Hepatocyte (in vitro differentiated cells): ENCODE data around the gene ALG1L2. TPM values are rescaled to one million over a fixed set of nuclear protein-coding genes. Genes with fewer than 3 reads are reported as not detected.
"Not testable (repeated sequence)": the region's sequence is repeated elsewhere in the genome, so short reads cannot be mapped to it uniquely, and the experiment has no call there.

Experiments used
- DNase-seq: peaks from one replicate; pipeline ENCODE4 v3.0.0-alpha.2; 2016; ENCODE audit warnings: low spot score
- H2AFZ ChIP-seq: fragments of 200-600 bp; sonication (generic); 2 replicates; pipeline ENCODE4 v1.6.0; 2016; ENCODE audit warnings: antibody characterized with exemption, mild to moderate bottlenecking
- H3K27ac ChIP-seq: fragments of 200-600 bp; sonication (generic); 2 replicates; pipeline ENCODE4 v1.5.1; 2016; ENCODE audit warnings: mild to moderate bottlenecking
- H3K27me3 ChIP-seq: fragments of 200-600 bp; sonication (generic); 2 replicates; pipeline ENCODE4 v1.6.1; 2016
- H3K36me3 ChIP-seq: fragments of 200-600 bp; sonication (generic); replicated peaks from 2 replicates; pipeline ENCODE4 v1.5.1; 2016; ENCODE audit warnings: low read depth; ENCODE audit not compliant: insufficient read depth
- H3K4me1 ChIP-seq: fragments of 200-600 bp; sonication (generic); 2 replicates; pipeline ENCODE4 v1.5.1; 2016; ENCODE audit warnings: mild to moderate bottlenecking, moderate library complexity; ENCODE audit not compliant: insufficient read depth
- H3K4me2 ChIP-seq: fragments of 200-600 bp; sonication (generic); 2 replicates; pipeline ENCODE4 v1.6.0; 2016
- H3K4me3 ChIP-seq: fragments of 200-600 bp; sonication (generic); 2 replicates; pipeline ENCODE4 v1.5.1; 2016; ENCODE audit warnings: mild to moderate bottlenecking
- H3K79me2 ChIP-seq: fragments of 200-600 bp; sonication (generic); 2 replicates; pipeline ENCODE4 v1.6.0; 2017; ENCODE audit warnings: mild to moderate bottlenecking
- H3K9me2 ChIP-seq: fragments of 200-600 bp; sonication (generic); replicated peaks from 2 replicates; pipeline ENCODE4 v1.6.0; 2017; ENCODE audit warnings: mild to moderate bottlenecking; ENCODE audit not compliant: insufficient read depth
- H3K9me3 ChIP-seq: fragments of 200-600 bp; sonication (generic); 2 replicates; pipeline ENCODE4 v1.5.1; 2016; ENCODE audit warnings: low read depth, mild to moderate bottlenecking
- H4K20me1 ChIP-seq: fragments of 200-600 bp; sonication (generic); 2 replicates; pipeline ENCODE4 v1.6.0; 2016; ENCODE audit warnings: mild to moderate bottlenecking; ENCODE audit not compliant: insufficient read depth, poor library complexity, severe bottlenecking
- EZH2 ChIP-seq: fragments of 200-600 bp; sonication (generic); IDR thresholded peaks from 2 replicates; pipeline ENCODE4 v1.6.1; 2016; ENCODE audit warnings: antibody characterized with exemption, mild to moderate bottlenecking, borderline replicate concordance
- EZH2phosphoT487 ChIP-seq: fragments of 200-600 bp; sonication (generic); IDR thresholded peaks from one replicate; pipeline ENCODE4 v1.6.1; 2018; ENCODE audit warnings: antibody characterized with exemption, mild to moderate bottlenecking, low read depth, moderate library complexity; ENCODE audit not compliant: unreplicated experiment, severe bottlenecking
- WGBS: methylation state at CpG from one replicate; pipeline ENCODE4 v1.1.6; 2016; ENCODE audit warnings: low lambda C conversion rate; ENCODE audit errors: missing lambda C conversion rate; 5-methylcytosine and 5-hydroxymethylcytosine counted together
- polyA plus RNA-seq: library from polyadenylated mRNA; unstranded; fragments of >200 nt; fragmentation: Nextera tagmentation; extraction: Ambion mirVana; gene quantifications from 2 replicates; pipeline ENCODE4 v1.2.1, GENCODE V29; 2016
- total RNA-seq: library from RNA; depleted of rRNA; stranded (reverse); fragments of >200 nt; gene quantifications from 2 replicates; pipeline ENCODE4 v1.2.3, GENCODE V29; 2014
- TF ChIP-seq, protein P1 (sequence below): fragments of 200-600 bp; sonication (generic); IDR thresholded peaks from 2 replicates; pipeline ENCODE4 v1.5.1; 2016; ENCODE audit warnings: antibody characterized with exemption, mild to moderate bottlenecking; ENCODE audit not compliant: poor library complexity

ALG1L2 gene, protein sequence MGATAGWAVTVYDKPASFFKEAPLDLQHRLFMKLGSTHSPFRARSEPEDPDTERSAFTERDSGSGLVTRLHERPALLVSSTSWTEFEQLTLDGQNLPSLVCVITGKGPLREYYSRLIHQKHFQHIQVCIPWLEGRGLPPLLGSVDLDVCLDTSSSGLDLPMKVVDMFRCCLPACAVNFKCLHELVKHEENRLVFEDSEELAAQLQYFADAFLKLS
- total RNA-seq (not detected in 2 replicates), polyA plus RNA-seq (1.7 and 2.0 TPM in 2 replicates)

DNA sequence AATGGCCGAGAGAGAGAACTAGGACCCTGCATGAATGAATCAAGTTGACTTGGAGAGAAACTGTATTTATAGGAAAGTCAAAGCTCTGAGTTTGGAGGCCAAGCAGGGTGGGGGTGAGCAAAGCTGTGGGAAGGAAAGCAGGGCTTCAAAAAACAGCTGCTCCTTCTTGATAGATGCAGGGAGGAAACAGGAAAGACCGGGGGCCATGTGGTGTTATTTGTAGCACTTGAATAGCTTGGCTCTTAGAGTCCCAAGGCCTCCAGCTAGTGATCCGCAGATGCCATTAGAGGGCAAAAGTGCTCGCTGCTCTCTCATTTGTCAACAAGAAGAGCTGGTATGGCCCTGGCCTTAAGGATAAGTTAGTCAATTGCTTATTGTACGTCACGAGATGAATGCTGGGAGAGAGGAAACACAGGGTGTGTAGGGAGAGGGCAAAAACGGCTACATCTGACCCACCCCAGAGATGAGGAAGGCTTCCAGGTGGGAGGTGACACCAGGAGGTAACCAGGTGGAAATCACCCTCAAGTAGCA lies at the start of gene ALG1L2:
ALG1L2 (plus strand) TSS at position 481 of the 531 bp plus-strand sequence. CDS start 186 bp downstream, outside the sequence.
- Histone ChIP-seq H2AFZ (no peak within 1 kb of the TSS), H3K4me3 (no peak within 1 kb of the TSS), H3K4me2 (no peak within 1 kb of the TSS), H3K27ac (no peak within 1 kb of the TSS), H3K36me3 (no peaks in the 10 kb centered on the region), H3K79me2 (no peaks in the 10 kb centered on the region), H3K4me1 (no peaks in the 10 kb centered on the region), H3K9me2 (no peaks in the 10 kb centered on the region), H3K9me3 (no peaks in the 10 kb centered on the region), H3K27me3 (no peaks in the 10 kb centered on the region), H4K20me1 (no peaks in the 10 kb centered on the region)
- TF ChIP-seq EZH2phosphoT487 (no peak), EZH2 (no peak)
- TF ChIP-seq, protein P1, sequence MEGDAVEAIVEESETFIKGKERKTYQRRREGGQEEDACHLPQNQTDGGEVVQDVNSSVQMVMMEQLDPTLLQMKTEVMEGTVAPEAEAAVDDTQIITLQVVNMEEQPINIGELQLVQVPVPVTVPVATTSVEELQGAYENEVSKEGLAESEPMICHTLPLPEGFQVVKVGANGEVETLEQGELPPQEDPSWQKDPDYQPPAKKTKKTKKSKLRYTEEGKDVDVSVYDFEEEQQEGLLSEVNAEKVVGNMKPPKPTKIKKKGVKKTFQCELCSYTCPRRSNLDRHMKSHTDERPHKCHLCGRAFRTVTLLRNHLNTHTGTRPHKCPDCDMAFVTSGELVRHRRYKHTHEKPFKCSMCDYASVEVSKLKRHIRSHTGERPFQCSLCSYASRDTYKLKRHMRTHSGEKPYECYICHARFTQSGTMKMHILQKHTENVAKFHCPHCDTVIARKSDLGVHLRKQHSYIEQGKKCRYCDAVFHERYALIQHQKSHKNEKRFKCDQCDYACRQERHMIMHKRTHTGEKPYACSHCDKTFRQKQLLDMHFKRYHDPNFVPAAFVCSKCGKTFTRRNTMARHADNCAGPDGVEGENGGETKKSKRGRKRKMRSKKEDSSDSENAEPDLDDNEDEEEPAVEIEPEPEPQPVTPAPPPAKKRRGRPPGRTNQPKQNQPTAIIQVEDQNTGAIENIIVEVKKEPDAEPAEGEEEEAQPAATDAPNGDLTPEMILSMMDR: no peak
- 63% methylated on average over 7 of the region's 7 CpGs for WGBS
- DNase-seq: no peak

DNA sequence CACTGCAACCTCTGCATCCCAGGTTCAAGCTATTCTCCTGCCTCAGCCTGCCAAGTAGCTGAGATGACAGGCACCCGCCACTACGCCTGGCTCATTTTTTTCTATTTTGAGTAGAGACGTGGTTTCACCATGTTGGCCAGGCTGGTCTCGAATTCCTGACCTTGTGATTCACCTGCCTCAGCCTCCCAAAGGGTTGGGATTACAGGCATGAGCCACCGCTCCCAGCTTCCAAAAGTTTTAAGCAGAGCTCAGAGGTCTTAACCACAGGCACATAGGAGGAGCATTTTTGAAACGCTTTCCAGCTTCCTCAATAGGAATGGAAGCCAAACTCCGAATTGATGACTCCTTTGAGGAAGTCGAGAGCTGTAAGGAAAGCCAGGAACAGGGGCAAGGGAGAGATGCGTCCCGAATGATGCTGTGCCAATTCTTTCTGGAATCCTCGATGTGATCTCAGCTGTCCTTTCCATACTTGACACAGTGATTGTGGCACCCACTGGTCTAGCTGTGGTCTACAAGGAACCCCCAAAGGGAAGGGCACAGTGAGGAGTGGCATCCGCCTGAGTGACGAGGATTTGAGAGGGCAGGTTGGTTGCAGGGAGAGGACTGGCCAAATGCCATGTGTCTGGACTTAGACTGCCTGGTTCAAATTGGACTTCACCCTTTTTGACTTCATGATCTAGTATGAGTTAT lies 44.4 kb upstream of the ALG1L2 start:
- H3K9me3 ChIP-seq, H3K9me2 ChIP-seq, H3K4me3 ChIP-seq, H3K27me3 ChIP-seq, H3K27ac ChIP-seq, H2AFZ ChIP-seq, H3K36me3 ChIP-seq, H3K4me1 ChIP-seq, DNase-seq, H4K20me1 ChIP-seq, H3K79me2 ChIP-seq, H3K4me2 ChIP-seq: not testable (repeated sequence)
- WGBS: 96% methylated on average over 12 of the region's 13 CpGs

DNA sequence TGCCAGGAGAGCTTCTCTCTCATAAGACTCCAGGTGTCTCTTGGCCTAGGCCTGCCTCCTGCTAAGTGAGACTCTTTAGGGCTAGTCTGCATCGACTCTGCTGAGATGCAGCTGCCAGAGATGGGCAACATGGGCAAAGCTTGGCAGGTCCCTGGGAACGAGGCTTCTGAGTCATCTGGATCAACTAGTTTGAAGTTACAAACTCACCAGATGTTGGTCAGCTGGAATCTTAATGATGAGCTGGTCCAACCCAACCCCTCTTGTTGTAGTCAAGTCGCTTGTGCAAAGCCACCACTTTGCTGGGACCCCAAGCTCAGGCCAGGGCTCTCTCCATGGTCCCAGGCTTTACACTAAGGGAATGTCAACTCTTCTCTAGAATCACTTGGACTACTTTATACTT lies 38.9 kb upstream of the ALG1L2 start:
- 91% methylated on average over 3 of the region's 3 CpGs for WGBS
- H3K36me3 ChIP-seq, H3K9me2 ChIP-seq: not testable (repeated sequence)

DNA sequence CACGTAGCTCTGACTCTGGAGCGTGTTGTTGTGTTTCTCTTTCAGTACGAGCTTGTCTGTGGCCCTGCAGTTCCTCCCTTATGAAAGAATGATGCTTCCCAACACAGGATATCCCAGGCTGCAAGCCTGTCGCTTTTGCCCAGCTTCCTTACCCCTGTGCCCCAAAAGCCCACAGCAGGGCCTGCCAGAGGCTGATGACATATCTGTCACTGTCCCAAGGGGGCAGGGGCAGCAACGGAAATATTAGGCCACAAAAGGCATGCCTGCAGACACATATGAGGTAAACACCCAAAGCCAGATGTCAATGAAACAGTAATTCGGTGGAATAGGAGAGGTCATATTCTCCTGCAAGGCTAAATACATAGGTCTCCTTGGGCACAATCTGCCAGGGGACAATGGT lies 38.0 kb upstream of the ALG1L2 start:
- H3K79me2 ChIP-seq, H2AFZ ChIP-seq, H3K27ac ChIP-seq, H3K4me1 ChIP-seq, H3K4me2 ChIP-seq, H3K9me2 ChIP-seq, DNase-seq, H3K27me3 ChIP-seq, H4K20me1 ChIP-seq, H3K9me3 ChIP-seq, H3K36me3 ChIP-seq, H3K4me3 ChIP-seq: not testable (repeated sequence)
- 81% methylated on average over 6 of the region's 6 CpGs for WGBS

More for the DNA sequence above, 38.9 kb upstream of the ALG1L2 start:
- H3K4me1 ChIP-seq, H3K4me3 ChIP-seq, H3K27me3 ChIP-seq, DNase-seq, H2AFZ ChIP-seq, H3K4me2 ChIP-seq, H3K27ac ChIP-seq, H4K20me1 ChIP-seq, H3K79me2 ChIP-seq, H3K9me3 ChIP-seq: not testable (repeated sequence)

DNA sequence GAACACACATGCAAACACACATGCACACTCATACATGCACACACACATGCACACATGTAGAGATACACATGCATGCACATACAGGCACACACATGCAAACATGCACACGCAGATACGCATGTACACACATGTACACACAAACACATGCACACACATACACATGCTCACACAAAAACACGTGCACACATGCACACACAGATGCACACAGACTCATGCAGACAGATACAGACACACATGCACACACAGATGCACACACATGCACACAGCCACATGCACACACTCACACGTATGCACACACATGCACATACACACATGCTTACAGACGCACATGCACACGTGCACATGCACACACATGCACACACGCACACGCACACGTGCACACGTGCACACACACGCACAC lies 37.3 kb upstream of the ALG1L2 start:
- WGBS: 97% methylated on average over 11 of the region's 11 CpGs
- H3K4me2 ChIP-seq: no peak overlapping the region

More for the DNA sequence above, 37.3 kb upstream of the ALG1L2 start:
- H3K79me2 ChIP-seq: no peaks in the 10 kb centered on the region
- H3K36me3 ChIP-seq: no peaks in the 10 kb centered on the region
- no peak overlapping the region for H3K27ac ChIP-seq
- no peak for DNase-seq
- no peaks in the 10 kb centered on the region for H3K27me3 ChIP-seq
- no peaks in the 10 kb centered on the region for H3K9me2 ChIP-seq
- H3K9me3 ChIP-seq: no peaks in the 10 kb centered on the region
- no peak overlapping the region for H2AFZ ChIP-seq
- TF ChIP-seq EZH2: no peak
- TF ChIP-seq, protein P1: no peak
- TF ChIP-seq EZH2phosphoT487: no peak
- no peak overlapping the region for H3K4me3 ChIP-seq
- H3K4me1 ChIP-seq: no peaks in the 10 kb centered on the region
- no peaks in the 10 kb centered on the region for H4K20me1 ChIP-seq
